ENCODE data around the gene PPFIA4. TPM values are rescaled to one million over a fixed set of nuclear protein-coding genes. Genes with fewer than 3 reads are reported as not detected.

PPFIA4 gene
- total and polyA plus RNA-seq, 2 of the 4 experiments (the other 2 are of a cell fraction), result 5.4 to 13.7 TPM

GRCh38 chr1:203038217-203038741 lies 12.0 kb downstream of the PPFIA4 start:
- no peaks in the 10 kb centered on the region for H3K27me3 ChIP-seq (ENCODE audit: control insufficient read depth, insufficient read depth, low read length)
- peak overlapping the region; percentile 76; the same call in 1 of the 2 replicates for H2AK5ac ChIP-seq (ENCODE audit: low read depth, low read length)
- H3K9ac ChIP-seq (ENCODE audit: low read depth, low read length), result no peak overlapping the region
- in situ Hi-C loops (cut with MboI; ENCODE audit: low sequenced_read_pairs), result loop anchor here (5.0 kb wide), 1 partner anchor 179 kb away; no protein-coding TSS in a partner anchor
- H4K5ac ChIP-seq (ENCODE audit: low read depth, low read length), result no peak overlapping the region
- no peak overlapping the region for H2BK120ac ChIP-seq (ENCODE audit: low read depth, low read length)
- H2AFZ ChIP-seq (replicated peaks; ENCODE audit: low read length, poor library complexity), result peak overlapping the region; percentile 80
- dilution Hi-C loops (cut with HindIII; ENCODE audit: low sequenced_read_pairs, unreplicated experiment), result no loop called here
- H3K9me3 ChIP-seq (ENCODE audit: control insufficient read depth, insufficient read depth, low read length), result no peaks in the 10 kb centered on the region
- peak overlapping the region; percentile 40; the same call in 1 of the 2 replicates for H3K4ac ChIP-seq (ENCODE audit: low read depth, low read length)
- H4K20me1 ChIP-seq (ENCODE audit: insufficient read depth, low read length), result peaks cover 21% of the 10 kb centered on the region
- ChIA-PET CTCF (interaction anchor here (0.9 to 7.2 kb wide), 11 partner anchors 9 to 229 kb away, joined by 3 to 49 read pairs (median 7); no protein-coding TSS in a partner anchor), POLR2A (ENCODE audit: unreplicated experiment) (no interaction called here)
- H3K23ac ChIP-seq (ENCODE audit: low read depth, low read length), result no peak overlapping the region
- TF ChIP-seq MXI1 (IDR thresholded peaks at IDR 0.05; ENCODE audit: borderline replicate concordance, low read depth, low read length) (peak; percentile 97), USF2 (IDR thresholded peaks at IDR 0.05; ENCODE audit: low read depth, low read length) (peak; percentile 87), MAZ (IDR thresholded peaks at IDR 0.05; ENCODE audit: borderline replicate concordance, low read depth, low read length) (no peak; the same call in 1 of the 2 replicates), BHLHE40 (IDR thresholded peaks at IDR 0.05; ENCODE audit: low read depth, low read length) (peak; percentile 78), CTCF (conservative IDR thresholded peaks at IDR 0.05; ENCODE audit: low read depth, low read length) (peak; percentile 24; the same call in 1 of the 2 replicates), RFX5 (IDR thresholded peaks at IDR 0.05; ENCODE audit: low read depth, low read length) (no peak)
- H4K91ac ChIP-seq (ENCODE audit: insufficient read depth, low read depth, low read length), result no peak overlapping the region; the same call in 1 of the 2 replicates
- no peak overlapping the region for H3K27ac ChIP-seq (ENCODE audit: insufficient read depth, low read length)
- H2AK9ac ChIP-seq (replicated peaks; ENCODE audit: low read depth, low read length, poor library complexity), result peak overlapping the region; percentile 79
- peak overlapping the region; percentile 13; the same call in 1 of the 3 replicates for H2BK15ac ChIP-seq (ENCODE audit: low read depth, low read length)
- intact Hi-C loops (cut with micrococcal nuclease), result loop anchor here (5.0 to 10.0 kb wide), 3 partner anchors 79 to 447 kb away; no protein-coding TSS in a partner anchor
- no peak overlapping the region for H3K14ac ChIP-seq (replicated peaks; ENCODE audit: low read depth, low read length)
- peak; percentile 83 for ATAC-seq (ENCODE audit: low read depth)
- peaks cover 0 to 7% of the 10 kb centered on the region in 2 experiments; a peak in 2 of 4 replicates for H3K79me1 ChIP-seq (ENCODE audit: low read depth in 1 of 2, low read length in 2 of 2)
- no peak overlapping the region for H2BK20ac ChIP-seq (ENCODE audit: low read depth, low read length)
- H3K36me3 ChIP-seq (ENCODE audit: control insufficient read depth, insufficient read depth, low read length), result 0 out of 2 replicates have a peak, but pooled peaks cover under 1% of the 10 kb centered on the region
- peaks cover 25% of the 10 kb centered on the region for H3K4me1 ChIP-seq (ENCODE audit: control insufficient read depth, insufficient read depth, low read length)
- H2BK5ac ChIP-seq (ENCODE audit: low read depth, low read length, poor library complexity, severe bottlenecking), result no peak overlapping the region
- peak overlapping the region; percentile 4 for H3K4me2 ChIP-seq (ENCODE audit: low read depth, low read length)
- 0 out of 2 replicates have a peak, but pooled peaks cover 5% of the 10 kb centered on the region for H3K9me1 ChIP-seq (ENCODE audit: insufficient read depth, low read length)
- H4K8ac ChIP-seq (ENCODE audit: low read depth in 2 of 2, low read length in 2 of 2), result no peak overlapping the region
- H3K4me3 ChIP-seq (ENCODE audit: insufficient read depth, low read depth, low read length), result no peak overlapping the region
- DNase-seq, result peak; percentile 78
- H3K18ac ChIP-seq (ENCODE audit: low read depth, low read length), result no peak overlapping the region
- H3K56ac ChIP-seq (ENCODE audit: extremely low read depth, insufficient read depth, low read length), result no peak overlapping the region
- WGBS, 2 experiments (ENCODE audit: extremely low coverage in 2 of 2, insufficient read length in 1 of 2), result 41% methylated on average over 2 of the region's 9 CpGs; no CpG with 5 or more reads in 1 of the 2 experiments
- BruUV-seq (replicated peaks), result no TSS peak
